WTC11 (cell line): ENCODE measurements around the gene KLHL35. TPM values are rescaled to one million over a fixed set of nuclear protein-coding genes. Genes with fewer than 3 reads are reported as not detected.

Experiments
- ATAC-seq: fragments of 200-7000 bp; cut with Tn5 transposase; 2 replicates; pipeline ENCODE4 v1.10.0; 2021; ENCODE audit warnings: mild to moderate bottlenecking, moderate library complexity
- CTCF ChIA-PET: fragments of 300-600 bp; sonication (Branson Sonifier 250); formaldehyde crosslinking; loops from one replicate; lab custom pipeline; 2021; ENCODE audit warnings: antibody characterized with exemption; lab: Charles Lee
- POLR2A ChIA-PET: fragments of 350-600 bp; sonication (Branson Sonifier 250); formaldehyde crosslinking; loops from one replicate; lab custom pipeline; 2021; ENCODE audit warnings: antibody characterized with exemption; lab: Charles Lee
- DNase-seq: peaks from one replicate; pipeline ENCODE4 v3.0.0; 2021; ENCODE audit warnings: low spot score
- H3K27ac Mint-ChIP-seq: 2 replicates; pipeline ENCODE4 v1.8.0; 2021; ENCODE audit warnings: mixed read lengths
- H3K27me3 Mint-ChIP-seq: 2 replicates; pipeline ENCODE4 v1.8.0; 2021; ENCODE audit warnings: low read depth, mild to moderate bottlenecking, moderate library complexity, mixed read lengths
- H3K36me3 Mint-ChIP-seq: 2 replicates; pipeline ENCODE4 v1.8.0; 2021; ENCODE audit warnings: mixed read lengths
- H3K4me1 Mint-ChIP-seq: 2 replicates; pipeline ENCODE4 v1.8.0; 2022; ENCODE audit warnings: mixed read lengths
- H3K4me3 Mint-ChIP-seq: 2 replicates; pipeline ENCODE4 v1.8.0; 2021; ENCODE audit warnings: mild to moderate bottlenecking, moderate library complexity, mixed read lengths
- H3K9me3 Mint-ChIP-seq: 2 replicates; pipeline ENCODE4 v1.8.0; 2021; ENCODE audit warnings: mixed read lengths
- ESRRA ChIP-seq: sonication (generic); formaldehyde crosslinking; IDR thresholded peaks from 2 replicates; pipeline ENCODE4 v1.8.1; 2022; ENCODE audit warnings: mild to moderate bottlenecking, missing genetic modification reagents, borderline replicate concordance
- FOXJ3 ChIP-seq: sonication (generic); formaldehyde crosslinking; IDR thresholded peaks from 2 replicates; pipeline ENCODE4 v1.9.0; 2021; ENCODE audit warnings: missing genetic modification reagents, mild to moderate bottlenecking, borderline replicate concordance
- MXD4 ChIP-seq: fragments of 250-450 bp; sonication (Bioruptor Pico); IDR thresholded peaks from 2 replicates; pipeline ENCODE4 v1.8.0; 2021; ENCODE audit warnings: mild to moderate bottlenecking, moderate library complexity, borderline replicate concordance
- NFE2L1 ChIP-seq: sonication (generic); formaldehyde crosslinking; IDR thresholded peaks from 2 replicates; pipeline ENCODE4 v1.8.1; 2023; ENCODE audit warnings: missing genetic modification reagents
- PRRX2 ChIP-seq: fragments of 250-450 bp; sonication (Bioruptor Pico); IDR thresholded peaks from 2 replicates; pipeline ENCODE4 v1.8.0; 2021; ENCODE audit warnings: mild to moderate bottlenecking
- ZBTB21 ChIP-seq: sonication (generic); formaldehyde crosslinking; IDR thresholded peaks from 2 replicates; pipeline ENCODE4 v1.8.1; 2023; ENCODE audit warnings: mild to moderate bottlenecking, missing genetic modification reagents, borderline replicate concordance
- total RNA-seq: library from RNA; stranded (reverse); gene quantifications from 3 replicates; pipeline ENCODE4 v1.2.3, GENCODE V29; 2021
- TF ChIP-seq, protein P1 (sequence below): sonication (generic); formaldehyde crosslinking; IDR thresholded peaks from 2 replicates; pipeline ENCODE4 v1.8.0; 2022; ENCODE audit warnings: mild to moderate bottlenecking, missing genetic modification reagents
- TF ChIP-seq, protein P2 (sequence below): fragments of 250-450 bp; sonication (Bioruptor Pico); IDR thresholded peaks from 2 replicates; pipeline ENCODE4 v1.8.0; 2021; ENCODE audit warnings: mild to moderate bottlenecking
- TF ChIP-seq, protein P3 (sequence below): sonication (generic); formaldehyde crosslinking; IDR thresholded peaks from 2 replicates; pipeline ENCODE4 v1.8.1; 2022; ENCODE audit warnings: missing genetic modification reagents, borderline replicate concordance
- TF ChIP-seq, protein P4 (sequence below): sonication (generic); formaldehyde crosslinking; IDR thresholded peaks from 2 replicates; pipeline ENCODE4 v1.8.1; 2022; ENCODE audit warnings: low read depth, missing genetic modification reagents, borderline replicate concordance
- TF ChIP-seq, protein P5 (sequence below): sonication (generic); formaldehyde crosslinking; IDR thresholded peaks from 2 replicates; pipeline ENCODE4 v1.8.1; 2022; ENCODE audit warnings: mild to moderate bottlenecking, moderate library complexity, missing genetic modification reagents
- TF ChIP-seq, protein P6 (sequence below): sonication (generic); formaldehyde crosslinking; conservative IDR thresholded peaks from 2 replicates; pipeline ENCODE4 v1.8.1; 2022; ENCODE audit warnings: mild to moderate bottlenecking, missing genetic modification reagents
- TF ChIP-seq, protein P7 (sequence below): fragments of 250-450 bp; sonication (Bioruptor Pico); IDR thresholded peaks from 2 replicates; pipeline ENCODE4 v1.9.0; 2021; ENCODE audit warnings: mild to moderate bottlenecking
- TF ChIP-seq, protein P8 (sequence below): sonication (generic); formaldehyde crosslinking; IDR thresholded peaks from 2 replicates; pipeline ENCODE4 v1.8.1; 2023; ENCODE audit warnings: mild to moderate bottlenecking, missing genetic modification reagents, borderline replicate concordance
- TF ChIP-seq, protein P9 (sequence below): sonication (generic); formaldehyde crosslinking; IDR thresholded peaks from 2 replicates; pipeline ENCODE4 v1.8.0; 2022; ENCODE audit warnings: mild to moderate bottlenecking, missing genetic modification reagents
- TF ChIP-seq, protein P10 (sequence below): sonication (generic); formaldehyde crosslinking; IDR thresholded peaks from 2 replicates; pipeline ENCODE4 v1.8.1; 2023; ENCODE audit warnings: mild to moderate bottlenecking, moderate library complexity, missing genetic modification reagents
- TF ChIP-seq, protein P11 (sequence below): sonication (generic); formaldehyde crosslinking; IDR thresholded peaks from 2 replicates; pipeline ENCODE4 v1.8.1; 2023; ENCODE audit warnings: mild to moderate bottlenecking, missing genetic modification reagents

Gene KLHL35
- total RNA-seq, 1 experiment from 2014 or later: 0.22 TPM

DNA sequence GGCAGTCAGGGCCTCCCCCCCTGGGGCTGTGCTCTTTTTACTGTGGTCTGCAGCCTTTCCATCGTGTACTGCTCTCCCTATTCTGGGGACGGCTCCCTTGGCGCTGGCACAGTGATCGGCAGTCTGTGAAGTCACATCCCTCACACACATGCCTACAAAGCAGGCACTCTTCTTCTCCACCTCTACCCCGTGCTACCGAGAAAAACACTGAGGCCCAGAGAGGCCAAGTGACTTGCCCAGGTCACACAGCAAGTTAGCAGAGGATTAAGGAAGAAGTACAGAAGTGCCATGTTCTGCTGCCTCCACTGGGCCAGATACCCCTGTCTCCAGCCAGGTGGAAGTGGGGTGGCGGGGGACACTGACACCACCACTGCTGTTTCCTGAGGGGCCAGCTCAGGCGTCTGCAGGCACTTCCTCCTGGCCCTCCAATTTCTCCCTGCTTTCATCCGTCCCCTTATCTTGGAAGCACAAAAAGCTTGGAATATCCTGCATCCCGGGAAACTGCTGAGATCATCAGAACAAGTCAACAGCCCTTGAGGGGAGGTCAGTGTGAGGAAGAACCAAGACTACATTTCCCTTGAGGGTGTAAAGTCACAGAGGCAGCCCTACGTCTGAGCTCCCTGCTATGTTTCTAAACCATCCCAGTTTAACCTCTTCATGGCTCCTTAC, 30.2 kb upstream of the KLHL35 start:
- POLR2A ChIA-PET: no interaction called here
- peaks cover 40% of the 10 kb centered on the region for H3K4me1 Mint-ChIP-seq

More for the DNA sequence above, 30.2 kb upstream of the KLHL35 start:
- H3K27ac Mint-ChIP-seq: no peak overlapping the region; the same call in 1 of the 2 replicates
- CTCF ChIA-PET: interaction anchor here (0.9 to 2.7 kb wide), 6 partner anchors 11 to 101 kb away, joined by 3 to 40 read pairs (median 4); partner anchors contain the start of gene GDPD5
- no peak for DNase-seq
- no peaks in the 10 kb centered on the region for H3K36me3 Mint-ChIP-seq
- no peaks in the 10 kb centered on the region for H3K27me3 Mint-ChIP-seq
- no peaks in the 10 kb centered on the region for H3K9me3 Mint-ChIP-seq
- H3K4me3 Mint-ChIP-seq: no peak overlapping the region
- no peak for ATAC-seq
- TF ChIP-seq, protein P1, sequence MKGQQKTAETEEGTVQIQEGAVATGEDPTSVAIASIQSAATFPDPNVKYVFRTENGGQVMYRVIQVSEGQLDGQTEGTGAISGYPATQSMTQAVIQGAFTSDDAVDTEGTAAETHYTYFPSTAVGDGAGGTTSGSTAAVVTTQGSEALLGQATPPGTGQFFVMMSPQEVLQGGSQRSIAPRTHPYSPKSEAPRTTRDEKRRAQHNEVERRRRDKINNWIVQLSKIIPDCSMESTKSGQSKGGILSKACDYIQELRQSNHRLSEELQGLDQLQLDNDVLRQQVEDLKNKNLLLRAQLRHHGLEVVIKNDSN (CRISPR knock-in tag): no peak
- TF ChIP-seq, protein P2, sequence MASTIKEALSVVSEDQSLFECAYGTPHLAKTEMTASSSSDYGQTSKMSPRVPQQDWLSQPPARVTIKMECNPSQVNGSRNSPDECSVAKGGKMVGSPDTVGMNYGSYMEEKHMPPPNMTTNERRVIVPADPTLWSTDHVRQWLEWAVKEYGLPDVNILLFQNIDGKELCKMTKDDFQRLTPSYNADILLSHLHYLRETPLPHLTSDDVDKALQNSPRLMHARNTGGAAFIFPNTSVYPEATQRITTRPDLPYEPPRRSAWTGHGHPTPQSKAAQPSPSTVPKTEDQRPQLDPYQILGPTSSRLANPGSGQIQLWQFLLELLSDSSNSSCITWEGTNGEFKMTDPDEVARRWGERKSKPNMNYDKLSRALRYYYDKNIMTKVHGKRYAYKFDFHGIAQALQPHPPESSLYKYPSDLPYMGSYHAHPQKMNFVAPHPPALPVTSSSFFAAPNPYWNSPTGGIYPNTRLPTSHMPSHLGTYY: no peak
- TF ChIP-seq PRRX2: no peak
- TF ChIP-seq, protein P3, sequence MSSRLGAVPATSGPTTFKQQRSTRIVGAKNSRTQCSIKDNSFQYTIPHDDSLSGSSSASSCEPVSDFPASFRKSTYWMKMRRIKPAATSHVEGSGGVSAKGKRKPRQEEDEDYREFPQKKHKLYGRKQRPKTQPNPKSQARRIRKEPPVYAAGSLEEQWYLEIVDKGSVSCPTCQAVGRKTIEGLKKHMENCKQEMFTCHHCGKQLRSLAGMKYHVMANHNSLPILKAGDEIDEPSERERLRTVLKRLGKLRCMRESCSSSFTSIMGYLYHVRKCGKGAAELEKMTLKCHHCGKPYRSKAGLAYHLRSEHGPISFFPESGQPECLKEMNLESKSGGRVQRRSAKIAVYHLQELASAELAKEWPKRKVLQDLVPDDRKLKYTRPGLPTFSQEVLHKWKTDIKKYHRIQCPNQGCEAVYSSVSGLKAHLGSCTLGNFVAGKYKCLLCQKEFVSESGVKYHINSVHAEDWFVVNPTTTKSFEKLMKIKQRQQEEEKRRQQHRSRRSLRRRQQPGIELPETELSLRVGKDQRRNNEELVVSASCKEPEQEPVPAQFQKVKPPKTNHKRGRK (CRISPR knock-in tag): no peak
- TF ChIP-seq FOXJ3: no peak
- TF ChIP-seq, protein P4, sequence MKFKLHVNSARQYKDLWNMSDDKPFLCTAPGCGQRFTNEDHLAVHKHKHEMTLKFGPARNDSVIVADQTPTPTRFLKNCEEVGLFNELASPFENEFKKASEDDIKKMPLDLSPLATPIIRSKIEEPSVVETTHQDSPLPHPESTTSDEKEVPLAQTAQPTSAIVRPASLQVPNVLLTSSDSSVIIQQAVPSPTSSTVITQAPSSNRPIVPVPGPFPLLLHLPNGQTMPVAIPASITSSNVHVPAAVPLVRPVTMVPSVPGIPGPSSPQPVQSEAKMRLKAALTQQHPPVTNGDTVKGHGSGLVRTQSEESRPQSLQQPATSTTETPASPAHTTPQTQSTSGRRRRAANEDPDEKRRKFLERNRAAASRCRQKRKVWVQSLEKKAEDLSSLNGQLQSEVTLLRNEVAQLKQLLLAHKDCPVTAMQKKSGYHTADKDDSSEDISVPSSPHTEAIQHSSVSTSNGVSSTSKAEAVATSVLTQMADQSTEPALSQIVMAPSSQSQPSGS (CRISPR knock-in tag): no peak
- TF ChIP-seq ESRRA (CRISPR knock-in tag): no peak
- no peak for TF ChIP-seq ZBTB21 (CRISPR knock-in tag)
- TF ChIP-seq, protein P5, sequence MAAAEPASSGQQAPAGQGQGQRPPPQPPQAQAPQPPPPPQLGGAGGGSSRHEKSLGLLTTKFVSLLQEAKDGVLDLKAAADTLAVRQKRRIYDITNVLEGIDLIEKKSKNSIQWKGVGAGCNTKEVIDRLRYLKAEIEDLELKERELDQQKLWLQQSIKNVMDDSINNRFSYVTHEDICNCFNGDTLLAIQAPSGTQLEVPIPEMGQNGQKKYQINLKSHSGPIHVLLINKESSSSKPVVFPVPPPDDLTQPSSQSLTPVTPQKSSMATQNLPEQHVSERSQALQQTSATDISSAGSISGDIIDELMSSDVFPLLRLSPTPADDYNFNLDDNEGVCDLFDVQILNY: no peak
- TF ChIP-seq NFE2L1 (CRISPR knock-in tag): no peak
- TF ChIP-seq, protein P6, sequence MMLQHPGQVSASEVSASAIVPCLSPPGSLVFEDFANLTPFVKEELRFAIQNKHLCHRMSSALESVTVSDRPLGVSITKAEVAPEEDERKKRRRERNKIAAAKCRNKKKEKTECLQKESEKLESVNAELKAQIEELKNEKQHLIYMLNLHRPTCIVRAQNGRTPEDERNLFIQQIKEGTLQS: no peak
- TF ChIP-seq MXD4 (CRISPR knock-in tag): no peak
- TF ChIP-seq, protein P7, sequence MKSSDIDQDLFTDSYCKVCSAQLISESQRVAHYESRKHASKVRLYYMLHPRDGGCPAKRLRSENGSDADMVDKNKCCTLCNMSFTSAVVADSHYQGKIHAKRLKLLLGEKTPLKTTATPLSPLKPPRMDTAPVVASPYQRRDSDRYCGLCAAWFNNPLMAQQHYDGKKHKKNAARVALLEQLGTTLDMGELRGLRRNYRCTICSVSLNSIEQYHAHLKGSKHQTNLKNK (CRISPR knock-in tag): no peak
- TF ChIP-seq, protein P8, sequence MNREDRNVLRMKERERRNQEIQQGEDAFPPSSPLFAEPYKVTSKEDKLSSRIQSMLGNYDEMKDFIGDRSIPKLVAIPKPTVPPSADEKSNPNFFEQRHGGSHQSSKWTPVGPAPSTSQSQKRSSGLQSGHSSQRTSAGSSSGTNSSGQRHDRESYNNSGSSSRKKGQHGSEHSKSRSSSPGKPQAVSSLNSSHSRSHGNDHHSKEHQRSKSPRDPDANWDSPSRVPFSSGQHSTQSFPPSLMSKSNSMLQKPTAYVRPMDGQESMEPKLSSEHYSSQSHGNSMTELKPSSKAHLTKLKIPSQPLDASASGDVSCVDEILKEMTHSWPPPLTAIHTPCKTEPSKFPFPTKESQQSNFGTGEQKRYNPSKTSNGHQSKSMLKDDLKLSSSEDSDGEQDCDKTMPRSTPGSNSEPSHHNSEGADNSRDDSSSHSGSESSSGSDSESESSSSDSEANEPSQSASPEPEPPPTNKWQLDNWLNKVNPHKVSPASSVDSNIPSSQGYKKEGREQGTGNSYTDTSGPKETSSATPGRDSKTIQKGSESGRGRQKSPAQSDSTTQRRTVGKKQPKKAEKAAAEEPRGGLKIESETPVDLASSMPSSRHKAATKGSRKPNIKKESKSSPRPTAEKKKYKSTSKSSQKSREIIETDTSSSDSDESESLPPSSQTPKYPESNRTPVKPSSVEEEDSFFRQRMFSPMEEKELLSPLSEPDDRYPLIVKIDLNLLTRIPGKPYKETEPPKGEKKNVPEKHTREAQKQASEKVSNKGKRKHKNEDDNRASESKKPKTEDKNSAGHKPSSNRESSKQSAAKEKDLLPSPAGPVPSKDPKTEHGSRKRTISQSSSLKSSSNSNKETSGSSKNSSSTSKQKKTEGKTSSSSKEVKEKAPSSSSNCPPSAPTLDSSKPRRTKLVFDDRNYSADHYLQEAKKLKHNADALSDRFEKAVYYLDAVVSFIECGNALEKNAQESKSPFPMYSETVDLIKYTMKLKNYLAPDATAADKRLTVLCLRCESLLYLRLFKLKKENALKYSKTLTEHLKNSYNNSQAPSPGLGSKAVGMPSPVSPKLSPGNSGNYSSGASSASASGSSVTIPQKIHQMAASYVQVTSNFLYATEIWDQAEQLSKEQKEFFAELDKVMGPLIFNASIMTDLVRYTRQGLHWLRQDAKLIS: no peak
- TF ChIP-seq, protein P9, sequence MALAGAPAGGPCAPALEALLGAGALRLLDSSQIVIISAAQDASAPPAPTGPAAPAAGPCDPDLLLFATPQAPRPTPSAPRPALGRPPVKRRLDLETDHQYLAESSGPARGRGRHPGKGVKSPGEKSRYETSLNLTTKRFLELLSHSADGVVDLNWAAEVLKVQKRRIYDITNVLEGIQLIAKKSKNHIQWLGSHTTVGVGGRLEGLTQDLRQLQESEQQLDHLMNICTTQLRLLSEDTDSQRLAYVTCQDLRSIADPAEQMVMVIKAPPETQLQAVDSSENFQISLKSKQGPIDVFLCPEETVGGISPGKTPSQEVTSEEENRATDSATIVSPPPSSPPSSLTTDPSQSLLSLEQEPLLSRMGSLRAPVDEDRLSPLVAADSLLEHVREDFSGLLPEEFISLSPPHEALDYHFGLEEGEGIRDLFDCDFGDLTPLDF (CRISPR knock-in tag): no peak
- TF ChIP-seq, protein P10, sequence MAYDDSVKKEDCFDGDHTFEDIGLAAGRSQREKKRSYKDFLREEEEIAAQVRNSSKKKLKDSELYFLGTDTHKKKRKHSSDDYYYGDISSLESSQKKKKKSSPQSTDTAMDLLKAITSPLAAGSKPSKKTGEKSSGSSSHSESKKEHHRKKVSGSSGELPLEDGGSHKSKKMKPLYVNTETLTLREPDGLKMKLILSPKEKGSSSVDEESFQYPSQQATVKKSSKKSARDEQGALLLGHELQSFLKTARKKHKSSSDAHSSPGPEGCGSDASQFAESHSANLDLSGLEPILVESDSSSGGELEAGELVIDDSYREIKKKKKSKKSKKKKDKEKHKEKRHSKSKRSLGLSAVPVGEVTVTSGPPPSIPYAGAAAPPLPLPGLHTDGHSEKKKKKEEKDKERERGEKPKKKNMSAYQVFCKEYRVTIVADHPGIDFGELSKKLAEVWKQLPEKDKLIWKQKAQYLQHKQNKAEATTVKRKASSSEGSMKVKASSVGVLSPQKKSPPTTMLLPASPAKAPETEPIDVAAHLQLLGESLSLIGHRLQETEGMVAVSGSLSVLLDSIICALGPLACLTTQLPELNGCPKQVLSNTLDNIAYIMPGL (CRISPR knock-in tag): no peak
- TF ChIP-seq, protein P11, sequence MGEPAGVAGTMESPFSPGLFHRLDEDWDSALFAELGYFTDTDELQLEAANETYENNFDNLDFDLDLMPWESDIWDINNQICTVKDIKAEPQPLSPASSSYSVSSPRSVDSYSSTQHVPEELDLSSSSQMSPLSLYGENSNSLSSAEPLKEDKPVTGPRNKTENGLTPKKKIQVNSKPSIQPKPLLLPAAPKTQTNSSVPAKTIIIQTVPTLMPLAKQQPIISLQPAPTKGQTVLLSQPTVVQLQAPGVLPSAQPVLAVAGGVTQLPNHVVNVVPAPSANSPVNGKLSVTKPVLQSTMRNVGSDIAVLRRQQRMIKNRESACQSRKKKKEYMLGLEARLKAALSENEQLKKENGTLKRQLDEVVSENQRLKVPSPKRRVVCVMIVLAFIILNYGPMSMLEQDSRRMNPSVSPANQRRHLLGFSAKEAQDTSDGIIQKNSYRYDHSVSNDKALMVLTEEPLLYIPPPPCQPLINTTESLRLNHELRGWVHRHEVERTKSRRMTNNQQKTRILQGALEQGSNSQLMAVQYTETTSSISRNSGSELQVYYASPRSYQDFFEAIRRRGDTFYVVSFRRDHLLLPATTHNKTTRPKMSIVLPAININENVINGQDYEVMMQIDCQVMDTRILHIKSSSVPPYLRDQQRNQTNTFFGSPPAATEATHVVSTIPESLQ (CRISPR knock-in tag): no peak
- TF ChIP-seq, all 79 proteins: peak for 0
